GM12878 (cell line): Measurements from ENCODE around the gene GPR17. TPM values are rescaled to one million over a fixed set of nuclear protein-coding genes. Genes with fewer than 3 reads are reported as not detected.

ENCODE experiments used
- ATAC-seq: fragments of 200-7000 bp; cut with Tn5 transposase; 3 replicates; pipeline ENCODE4 v1.9.1; 2020; ENCODE audit warnings: mild to moderate bottlenecking, moderate library complexity
- BruUV-seq: library from RNA; stranded (reverse); fragments of 400-500 nt; replicated peaks from 2 replicates; lab custom pipeline; 2021; lab: Mats Ljungman, UMichigan
- CTCF ChIA-PET: fragments of 300-600 bp; sonication (Branson Sonifier 250); formaldehyde crosslinking; extraction: SDS; loops from one replicate; lab custom pipeline; 2021; ENCODE audit warnings: inconsistent platforms; lab: Yijun Ruan, JAX
- POLR2A ChIA-PET: fragments of 350-600 bp; formaldehyde crosslinking; extraction: SDS; loops from one replicate; lab custom pipeline; 2021; ENCODE audit warnings: inconsistent platforms; lab: Charles Lee
- RAD21 ChIA-PET: fragments of 300-600 bp; sonication (Branson Sonifier 250); formaldehyde crosslinking; loops from one replicate; lab custom pipeline; 2023; ENCODE audit warnings: antibody characterized with exemption; ENCODE audit not compliant: unreplicated experiment; lab: Charles Lee
- SMC1A ChIA-PET: fragments of 300-600 bp; sonication (Branson Sonifier 250); formaldehyde crosslinking; loops from one replicate; lab custom pipeline; 2023; ENCODE audit not compliant: unreplicated experiment, uncharacterized antibody; lab: Charles Lee
- DNase-seq: peaks from one replicate; pipeline ENCODE4 v3.0.0-alpha.2; 2011; ENCODE audit warnings: low read depth, low spot score
- FAIRE-seq: peaks from 3 replicates; lab custom pipeline; 2011; peaks lifted over from hg19 to GRCh38; lab: Jason Lieb, UNC
- H2AFZ ChIP-seq: 2 replicates; pipeline ENCODE4 v1.6.0; 2011; ENCODE audit warnings: low read depth, low read length, control low read depth; ENCODE audit not compliant: control insufficient read depth
- H3K27ac ChIP-seq: 2 replicates; pipeline ENCODE4 v1.5.1; 2011; ENCODE audit warnings: control low read depth; ENCODE audit not compliant: control insufficient read depth, insufficient read depth
- H3K27me3 ChIP-seq, 2 experiments: replicated peaks in 1 of 2; 2 replicates each; pipeline versions ENCODE4 v1.6.0 to v1.6.1; 2011; ENCODE audit warnings: low read length in 1 of 2; ENCODE audit not compliant: control insufficient read depth in 2 of 2, insufficient read depth in 2 of 2
- H3K36me3 ChIP-seq, 2 experiments: 2 replicates each; pipeline ENCODE4 v1.5.1; 2011; ENCODE audit warnings: low read length in 1 of 2; ENCODE audit not compliant: control insufficient read depth in 2 of 2, insufficient read depth in 2 of 2
- H3K4me1 ChIP-seq: 2 replicates; pipeline ENCODE4 v1.6.1; 2011; ENCODE audit warnings: mild to moderate bottlenecking, low read length, moderate library complexity, mixed read lengths; ENCODE audit not compliant: control insufficient read depth, insufficient read depth
- H3K4me2 ChIP-seq: 2 replicates; pipeline ENCODE4 v1.6.0; 2011; ENCODE audit warnings: control low read depth; ENCODE audit not compliant: control insufficient read depth, insufficient read depth
- H3K4me3 ChIP-seq: fragments of 200-600 bp; sonication (generic); 2 replicates; pipeline ENCODE4 v1.5.1; 2016
- H3K79me2 ChIP-seq: 2 replicates; pipeline ENCODE4 v1.6.0; 2011; ENCODE audit warnings: low read length; ENCODE audit not compliant: control insufficient read depth, insufficient read depth
- H3K9ac ChIP-seq: 2 replicates; pipeline ENCODE4 v1.8.0; 2011; ENCODE audit warnings: low read length, control low read depth, mixed read lengths; ENCODE audit not compliant: control insufficient read depth, insufficient read depth
- H3K9me3 ChIP-seq: replicated peaks from 3 replicates; pipeline ENCODE4 v1.5.1; 2011; ENCODE audit warnings: mild to moderate bottlenecking, low read length; ENCODE audit not compliant: control insufficient read depth, insufficient read depth
- H4K20me1 ChIP-seq: 2 replicates; pipeline ENCODE4 v1.6.0; 2011; ENCODE audit not compliant: control insufficient read depth, insufficient read depth
- BHLHE40 ChIP-seq, 2 experiments: fragments of 450-650 bp in 1 of 2; IDR thresholded peaks; 2 replicates each; pipeline ENCODE4 v1.6.1; 2011 to 2017; ENCODE audit warnings: low read depth in 2 of 2, borderline replicate concordance in 1 of 2, improper control_type of control experiment in 1 of 2, low read length in 1 of 2, mild to moderate bottlenecking in 1 of 2
- EGR1 ChIP-seq, 2 experiments: IDR thresholded peaks; 1 replicate in 1 of 2; 2 replicates in 1 of 2; pipeline ENCODE4 v1.6.1; 2011 to 2012; ENCODE audit warnings: low read depth in 2 of 2, low read length in 2 of 2, borderline replicate concordance in 1 of 2, mild to moderate bottlenecking in 1 of 2, moderate library complexity in 1 of 2
- GATAD2B ChIP-seq: fragments of 450-650 bp; conservative IDR thresholded peaks from 2 replicates; pipeline ENCODE4 v1.6.1; 2017; ENCODE audit warnings: low read depth, mild to moderate bottlenecking, moderate library complexity
- HDGF ChIP-seq: fragments of 450-650 bp; IDR thresholded peaks from 2 replicates; pipeline ENCODE4 v1.6.1; 2016; ENCODE audit warnings: antibody characterized with exemption
- JUNB ChIP-seq: IDR thresholded peaks from 2 replicates; pipeline ENCODE4 v1.6.1; 2016; ENCODE audit warnings: antibody characterized with exemption, mild to moderate bottlenecking
- NR2C2 ChIP-seq: IDR thresholded peaks from 2 replicates; pipeline ENCODE4 v1.6.1; 2011; ENCODE audit warnings: borderline replicate concordance, low read depth; ENCODE audit not compliant: control insufficient read depth, insufficient read length
- PAX5 ChIP-seq: IDR thresholded peaks from 2 replicates; pipeline ENCODE4 v1.6.1; 2011; ENCODE audit warnings: low read depth, low read length, borderline replicate concordance
- PAX8 ChIP-seq: fragments of 450-650 bp; IDR thresholded peaks from 2 replicates; pipeline ENCODE4 v1.6.1; 2017; ENCODE audit warnings: mild to moderate bottlenecking, moderate library complexity
- PBX3 ChIP-seq: IDR thresholded peaks from 2 replicates; pipeline ENCODE4 v1.6.1; 2011; ENCODE audit warnings: mild to moderate bottlenecking, low read depth, low read length, moderate library complexity; ENCODE audit not compliant: insufficient replicate concordance
- SREBF1 ChIP-seq: IDR thresholded peaks from 2 replicates; pipeline ENCODE4 v1.6.1; 2012; ENCODE audit warnings: mild to moderate bottlenecking, low read length
- STAT3 ChIP-seq: IDR thresholded peaks from 2 replicates; pipeline ENCODE4 v1.6.1; 2011; ENCODE audit warnings: low read depth, low read length, improper control_type of control experiment
- USF1 ChIP-seq: IDR thresholded peaks from 2 replicates; pipeline ENCODE4 v1.6.1; 2011; ENCODE audit warnings: borderline replicate concordance, low read depth, mild to moderate bottlenecking, moderate library complexity, mixed read lengths, low read length; ENCODE audit not compliant: insufficient read depth; ENCODE audit errors: extremely low read length
- WGBS: methylation state at CpG from one replicate; pipeline ENCODE4 v1.1.6; 2016; ENCODE audit warnings: low lambda C conversion rate; ENCODE audit not compliant: insufficient replicate concordance, insufficient coverage; ENCODE audit errors: missing lambda C conversion rate; 5-methylcytosine and 5-hydroxymethylcytosine counted together
- in situ Hi-C: fragments of 300-500 bp; cut with MboI; formaldehyde crosslinking; loops from 9 replicates; pipeline ENCODE4 v1.14.3; 2018; ENCODE audit warnings: mixed read lengths
- intact Hi-C: fragments of 100-400 bp; cut with micrococcal nuclease; formaldehyde crosslinking; loops from one replicate; pipeline ENCODE4 v1.14.2; 2022; ENCODE audit not compliant: unreplicated experiment
- polyA plus RNA-seq, 11 experiments: library from polyadenylated mRNA; depleted of rRNA in 4 of 11; unstranded in 6 of 11; stranded (reverse) in 5 of 11; fragments of >200 nt; fragmentation: Nextera tagmentation in 4 of 11; fragmentation: Illumina TruSeq in 1 of 11; extraction: Ambion mirVana in 4 of 11; extraction: Trizol in 1 of 11; gene quantifications; 1 replicate in 1 of 11; 2 replicates in 10 of 11; pipeline versions ENCODE4 v1.2.1 to v1.2.3, GENCODE V29; 2011 to 2016; ENCODE audit warnings: inconsistent platforms in 2 of 11, missing spikeins in 2 of 11, low read depth in 1 of 11
- total RNA-seq, 4 experiments: library from RNA; depleted of rRNA in 3 of 4; stranded (reverse); fragments of >200 nt in 3 of 4; fragmentation: Illumina TruSeq in 1 of 4; extraction: Trizol in 1 of 4; gene quantifications; 2 replicates each; pipeline versions ENCODE4 v1.2.1 to v1.2.3, GENCODE V29; 2013 to 2021
- TF ChIP-seq, protein P1 (sequence below): fragments of 450-650 bp; formaldehyde crosslinking; IDR thresholded peaks from 2 replicates; pipeline ENCODE4 v1.4.0; 2020; ENCODE audit warnings: mild to moderate bottlenecking, moderate library complexity

Gene GPR17
- total and polyA plus RNA-seq, 10 of the 15 experiments (the other 5 are each of a cell fraction or from before 2014, with no cell fraction given) = not detected

GRCh38 chr2:127650041-127650784 is 4.3 kb downstream of the GPR17 start (continued):
- TF ChIP-seq, protein P1, sequence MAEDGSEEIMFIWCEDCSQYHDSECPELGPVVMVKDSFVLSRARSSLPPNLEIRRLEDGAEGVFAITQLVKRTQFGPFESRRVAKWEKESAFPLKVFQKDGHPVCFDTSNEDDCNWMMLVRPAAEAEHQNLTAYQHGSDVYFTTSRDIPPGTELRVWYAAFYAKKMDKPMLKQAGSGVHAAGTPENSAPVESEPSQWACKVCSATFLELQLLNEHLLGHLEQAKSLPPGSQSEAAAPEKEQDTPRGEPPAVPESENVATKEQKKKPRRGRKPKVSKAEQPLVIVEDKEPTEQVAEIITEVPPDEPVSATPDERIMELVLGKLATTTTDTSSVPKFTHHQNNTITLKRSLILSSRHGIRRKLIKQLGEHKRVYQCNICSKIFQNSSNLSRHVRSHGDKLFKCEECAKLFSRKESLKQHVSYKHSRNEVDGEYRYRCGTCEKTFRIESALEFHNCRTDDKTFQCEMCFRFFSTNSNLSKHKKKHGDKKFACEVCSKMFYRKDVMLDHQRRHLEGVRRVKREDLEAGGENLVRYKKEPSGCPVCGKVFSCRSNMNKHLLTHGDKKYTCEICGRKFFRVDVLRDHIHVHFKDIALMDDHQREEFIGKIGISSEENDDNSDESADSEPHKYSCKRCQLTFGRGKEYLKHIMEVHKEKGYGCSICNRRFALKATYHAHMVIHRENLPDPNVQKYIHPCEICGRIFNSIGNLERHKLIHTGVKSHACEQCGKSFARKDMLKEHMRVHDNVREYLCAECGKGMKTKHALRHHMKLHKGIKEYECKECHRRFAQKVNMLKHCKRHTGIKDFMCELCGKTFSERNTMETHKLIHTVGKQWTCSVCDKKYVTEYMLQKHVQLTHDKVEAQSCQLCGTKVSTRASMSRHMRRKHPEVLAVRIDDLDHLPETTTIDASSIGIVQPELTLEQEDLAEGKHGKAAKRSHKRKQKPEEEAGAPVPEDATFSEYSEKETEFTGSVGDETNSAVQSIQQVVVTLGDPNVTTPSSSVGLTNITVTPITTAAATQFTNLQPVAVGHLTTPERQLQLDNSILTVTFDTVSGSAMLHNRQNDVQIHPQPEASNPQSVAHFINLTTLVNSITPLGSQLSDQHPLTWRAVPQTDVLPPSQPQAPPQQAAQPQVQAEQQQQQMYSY = no peak
- TF ChIP-seq GATAD2B (no peak), SREBF1 (no peak)

DNA sequence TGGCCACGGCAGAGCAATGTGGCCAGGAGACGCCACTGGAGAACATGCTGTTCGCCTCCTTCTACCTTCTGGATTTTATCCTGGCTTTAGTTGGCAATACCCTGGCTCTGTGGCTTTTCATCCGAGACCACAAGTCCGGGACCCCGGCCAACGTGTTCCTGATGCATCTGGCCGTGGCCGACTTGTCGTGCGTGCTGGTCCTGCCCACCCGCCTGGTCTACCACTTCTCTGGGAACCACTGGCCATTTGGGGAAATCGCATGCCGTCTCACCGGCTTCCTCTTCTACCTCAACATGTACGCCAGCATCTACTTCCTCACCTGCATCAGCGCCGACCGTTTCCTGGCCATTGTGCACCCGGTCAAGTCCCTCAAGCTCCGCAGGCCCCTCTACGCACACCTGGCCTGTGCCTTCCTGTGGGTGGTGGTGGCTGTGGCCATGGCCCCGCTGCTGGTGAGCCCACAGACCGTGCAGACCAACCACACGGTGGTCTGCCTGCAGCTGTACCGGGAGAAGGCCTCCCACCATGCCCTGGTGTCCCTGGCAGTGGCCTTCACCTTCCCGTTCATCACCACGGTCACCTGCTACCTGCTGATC is 4.9 kb downstream of the GPR17 start:
- Histone ChIP-seq H3K27me3 (no peaks in the 10 kb centered on the region), H3K4me1 (no peaks in the 10 kb centered on the region), H3K4me2 (no peak overlapping the region), H3K79me2 (no peaks in the 10 kb centered on the region), H3K36me3 (no peaks in the 10 kb centered on the region), H3K27ac (no peak overlapping the region), H3K9ac (no peak overlapping the region), H3K4me3 (no peak overlapping the region), H3K9me3 (no peaks in the 10 kb centered on the region), H4K20me1 (no peaks in the 10 kb centered on the region), H2AFZ (no peak overlapping the region)
- in situ Hi-C loops (no loop called here), intact Hi-C loops (no loop called here)
- ATAC-seq (no peak), FAIRE-seq (no peak), DNase-seq (no peak)
- ChIA-PET CTCF (interaction anchor here (0.5 to 8.3 kb wide), 10 partner anchors 9 to 613 kb away, joined by 3 to 90 read pairs (median 4); partner anchors contain the start of gene WDR33), POLR2A (no interaction called here), SMC1A (interaction anchor here (1.3 to 4.6 kb wide), 2 partner anchors 51 to 60 kb away, joined by 4 to 26 read pairs; no protein-coding TSS in a partner anchor), RAD21 (interaction anchor here (1.1 to 2.3 kb wide), 2 partner anchors 60 to 83 kb away, joined by 3 to 23 read pairs; no protein-coding TSS in a partner anchor)
- TF ChIP-seq USF1 (no peak), STAT3 (no peak), NR2C2 (no peak), HDGF (no peak), PAX8 (no peak), JUNB (no peak), PBX3 (no peak), BHLHE40 (IDR thresholded peaks at IDR 0.05; ENCODE audit: borderline replicate concordance in 1 of 2, low read depth in 2 of 2, low read length in 1 of 2) (no peak), PAX5 (no peak), EGR1 (IDR thresholded peaks at IDR 0.05; ENCODE audit: borderline replicate concordance in 1 of 2, low read depth in 2 of 2, low read length in 2 of 2) (no peak)
- WGBS = 21% methylated on average over 28 of the region's 28 CpGs
- BruUV-seq = no TSS peak
